GM12878 (cell line): ENCODE results near the gene POU4F3. TPM values are rescaled to one million over a fixed set of nuclear protein-coding genes. Genes with fewer than 3 reads are reported as not detected.

ENCODE experiments used
- ATAC-seq: fragments of 200-7000 bp; cut with Tn5 transposase; 3 replicates; pipeline ENCODE4 v1.9.1; 2020; ENCODE audit warnings: mild to moderate bottlenecking, moderate library complexity
- BruUV-seq: library from RNA; stranded (reverse); fragments of 400-500 nt; replicated peaks from 2 replicates; lab custom pipeline; 2021; lab: Mats Ljungman, UMichigan
- CTCF ChIA-PET: fragments of 300-600 bp; sonication (Branson Sonifier 250); formaldehyde crosslinking; extraction: SDS; loops from one replicate; lab custom pipeline; 2021; ENCODE audit warnings: inconsistent platforms; lab: Yijun Ruan, JAX
- POLR2A ChIA-PET: fragments of 350-600 bp; formaldehyde crosslinking; extraction: SDS; loops from one replicate; lab custom pipeline; 2021; ENCODE audit warnings: inconsistent platforms; lab: Charles Lee
- RAD21 ChIA-PET: fragments of 300-600 bp; sonication (Branson Sonifier 250); formaldehyde crosslinking; loops from one replicate; lab custom pipeline; 2023; ENCODE audit warnings: antibody characterized with exemption; ENCODE audit not compliant: unreplicated experiment; lab: Charles Lee
- SMC1A ChIA-PET: fragments of 300-600 bp; sonication (Branson Sonifier 250); formaldehyde crosslinking; loops from one replicate; lab custom pipeline; 2023; ENCODE audit not compliant: unreplicated experiment, uncharacterized antibody; lab: Charles Lee
- DNase-seq: peaks from one replicate; pipeline ENCODE4 v3.0.0-alpha.2; 2011; ENCODE audit warnings: low read depth, low spot score
- FAIRE-seq: peaks from 3 replicates; lab custom pipeline; 2011; peaks lifted over from hg19 to GRCh38; lab: Jason Lieb, UNC
- H2AFZ ChIP-seq: 2 replicates; pipeline ENCODE4 v1.6.0; 2011; ENCODE audit warnings: low read depth, low read length, control low read depth; ENCODE audit not compliant: control insufficient read depth
- H3K27ac ChIP-seq: 2 replicates; pipeline ENCODE4 v1.5.1; 2011; ENCODE audit warnings: control low read depth; ENCODE audit not compliant: control insufficient read depth, insufficient read depth
- H3K27me3 ChIP-seq, 2 experiments: replicated peaks in 1 of 2; 2 replicates each; pipeline versions ENCODE4 v1.6.0 to v1.6.1; 2011; ENCODE audit warnings: low read length in 1 of 2; ENCODE audit not compliant: control insufficient read depth in 2 of 2, insufficient read depth in 2 of 2
- H3K36me3 ChIP-seq, 2 experiments: 2 replicates each; pipeline ENCODE4 v1.5.1; 2011; ENCODE audit warnings: low read length in 1 of 2; ENCODE audit not compliant: control insufficient read depth in 2 of 2, insufficient read depth in 2 of 2
- H3K4me1 ChIP-seq: 2 replicates; pipeline ENCODE4 v1.6.1; 2011; ENCODE audit warnings: mild to moderate bottlenecking, low read length, moderate library complexity, mixed read lengths; ENCODE audit not compliant: control insufficient read depth, insufficient read depth
- H3K4me2 ChIP-seq: 2 replicates; pipeline ENCODE4 v1.6.0; 2011; ENCODE audit warnings: control low read depth; ENCODE audit not compliant: control insufficient read depth, insufficient read depth
- H3K4me3 ChIP-seq: fragments of 200-600 bp; sonication (generic); 2 replicates; pipeline ENCODE4 v1.5.1; 2016
- H3K79me2 ChIP-seq: 2 replicates; pipeline ENCODE4 v1.6.0; 2011; ENCODE audit warnings: low read length; ENCODE audit not compliant: control insufficient read depth, insufficient read depth
- H3K9ac ChIP-seq: 2 replicates; pipeline ENCODE4 v1.8.0; 2011; ENCODE audit warnings: low read length, control low read depth, mixed read lengths; ENCODE audit not compliant: control insufficient read depth, insufficient read depth
- H3K9me3 ChIP-seq: replicated peaks from 3 replicates; pipeline ENCODE4 v1.5.1; 2011; ENCODE audit warnings: mild to moderate bottlenecking, low read length; ENCODE audit not compliant: control insufficient read depth, insufficient read depth
- H4K20me1 ChIP-seq: 2 replicates; pipeline ENCODE4 v1.6.0; 2011; ENCODE audit not compliant: control insufficient read depth, insufficient read depth
- GATAD2B ChIP-seq: fragments of 450-650 bp; conservative IDR thresholded peaks from 2 replicates; pipeline ENCODE4 v1.6.1; 2017; ENCODE audit warnings: low read depth, mild to moderate bottlenecking, moderate library complexity
- HCFC1 ChIP-seq: fragments of 150-350 bp; IDR thresholded peaks from 2 replicates; pipeline ENCODE4 v1.6.1; 2014; ENCODE audit warnings: low read length
- HDGF ChIP-seq: fragments of 450-650 bp; IDR thresholded peaks from 2 replicates; pipeline ENCODE4 v1.6.1; 2016; ENCODE audit warnings: antibody characterized with exemption
- IKZF2 ChIP-seq, 2 experiments: fragments of 450-650 bp; IDR thresholded peaks; 2 replicates each; pipeline ENCODE4 v1.6.1; 2017; ENCODE audit warnings: mild to moderate bottlenecking in 2 of 2, moderate library complexity in 2 of 2
- NFXL1 ChIP-seq: fragments of 450-650 bp; IDR thresholded peaks from 2 replicates; pipeline ENCODE4 v1.6.1; 2017; ENCODE audit warnings: antibody characterized with exemption, mild to moderate bottlenecking, borderline replicate concordance
- NFYB ChIP-seq: IDR thresholded peaks from 2 replicates; pipeline ENCODE4 v1.6.1; 2011; ENCODE audit warnings: low read depth, mild to moderate bottlenecking, low read length, improper control_type of control experiment, moderate library complexity; ENCODE audit not compliant: insufficient read depth
- RELA ChIP-seq: fragments of 450-650 bp; IDR thresholded peaks from 2 replicates; pipeline ENCODE4 v1.8.0; 2014; ENCODE audit warnings: borderline replicate concordance; ENCODE audit not compliant: partially characterized antibody
- SIX5 ChIP-seq: IDR thresholded peaks from 2 replicates; pipeline ENCODE4 v1.6.1; 2011; ENCODE audit warnings: mild to moderate bottlenecking, low read depth, low read length, moderate library complexity; ENCODE audit not compliant: severe bottlenecking
- ZBTB4 ChIP-seq: fragments of 450-650 bp; formaldehyde crosslinking; IDR thresholded peaks from 2 replicates; pipeline ENCODE4 v1.4.0; 2022; ENCODE audit warnings: mild to moderate bottlenecking, moderate library complexity
- ZZZ3 ChIP-seq: IDR thresholded peaks from 2 replicates; pipeline ENCODE4 v1.6.1; 2011; ENCODE audit warnings: low read depth; ENCODE audit not compliant: control insufficient read depth, insufficient read length
- WGBS: methylation state at CpG from one replicate; pipeline ENCODE4 v1.1.6; 2016; ENCODE audit warnings: low lambda C conversion rate; ENCODE audit not compliant: insufficient replicate concordance, insufficient coverage; ENCODE audit errors: missing lambda C conversion rate; 5-methylcytosine and 5-hydroxymethylcytosine counted together
- in situ Hi-C: fragments of 300-500 bp; cut with MboI; formaldehyde crosslinking; loops from 9 replicates; pipeline ENCODE4 v1.14.3; 2018; ENCODE audit warnings: mixed read lengths
- intact Hi-C: fragments of 100-400 bp; cut with micrococcal nuclease; formaldehyde crosslinking; loops from one replicate; pipeline ENCODE4 v1.14.2; 2022; ENCODE audit not compliant: unreplicated experiment
- polyA plus RNA-seq, 11 experiments: library from polyadenylated mRNA; depleted of rRNA in 4 of 11; unstranded in 6 of 11; stranded (reverse) in 5 of 11; fragments of >200 nt; fragmentation: Nextera tagmentation in 4 of 11; fragmentation: Illumina TruSeq in 1 of 11; extraction: Ambion mirVana in 4 of 11; extraction: Trizol in 1 of 11; gene quantifications; 1 replicate in 1 of 11; 2 replicates in 10 of 11; pipeline versions ENCODE4 v1.2.1 to v1.2.3, GENCODE V29; 2011 to 2016; ENCODE audit warnings: inconsistent platforms in 2 of 11, missing spikeins in 2 of 11, low read depth in 1 of 11
- total RNA-seq, 4 experiments: library from RNA; depleted of rRNA in 3 of 4; stranded (reverse); fragments of >200 nt in 3 of 4; fragmentation: Illumina TruSeq in 1 of 4; extraction: Trizol in 1 of 4; gene quantifications; 2 replicates each; pipeline versions ENCODE4 v1.2.1 to v1.2.3, GENCODE V29; 2013 to 2021

The POU4F3 gene
- total and polyA plus RNA-seq, 10 of the 15 experiments (the other 5 are each of a cell fraction or from before 2014, with no cell fraction given) = 0.03 to 0.19 (median 0.08) TPM; not detected in 5

GRCh38 chr5:146341854-146342253 lies 3.2 kb downstream of the POU4F3 start:
- Histone ChIP-seq H3K27ac (no peak overlapping the region), H2AFZ (no peak overlapping the region), H3K27me3 (peaks cover 22 to 23% of the 10 kb centered on the region in 2 experiments), H3K4me2 (no peak overlapping the region), H3K36me3 (no peaks in the 10 kb centered on the region), H3K9ac (no peak overlapping the region), H4K20me1 (no peaks in the 10 kb centered on the region), H3K4me1 (no peaks in the 10 kb centered on the region), H3K9me3 (no peaks in the 10 kb centered on the region; the same call in 2 of the 3 replicates), H3K4me3 (no peak overlapping the region), H3K79me2 (no peaks in the 10 kb centered on the region)
- FAIRE-seq (no peak), ATAC-seq (no peak), DNase-seq (no peak)
- in situ Hi-C loops = no loop called here
- BruUV-seq = no TSS peak
- 18% methylated on average over 6 of the region's 6 CpGs for WGBS
- SMC1A ChIA-PET = no interaction called here
- intact Hi-C loops = no loop called here
- RAD21 ChIA-PET = no interaction called here
- POLR2A ChIA-PET = no interaction called here
- CTCF ChIA-PET = no interaction called here
- no peak for TF ChIP-seq GATAD2B
- no peak for TF ChIP-seq ZZZ3
- TF ChIP-seq IKZF2 (IDR thresholded peaks at IDR 0.05) = no peak
- TF ChIP-seq ZBTB4 (CRISPR knock-in tag) = no peak
- TF ChIP-seq HCFC1 = no peak
- TF ChIP-seq RELA = no peak
- no peak for TF ChIP-seq NFYB
- TF ChIP-seq SIX5 = no peak
- no peak for TF ChIP-seq NFXL1
- no peak for TF ChIP-seq HDGF
